Retinal pigment epithelial cell (primary cell): Measurements from ENCODE around the gene FBXO28.

Experiments used
- DNase-seq: peaks from one replicate; pipeline ENCODE4 v3.0.0-alpha.2; 2010; ENCODE audit warnings: low read depth
- H3K4me3 ChIP-seq: 2 replicates; pipeline ENCODE4 v1.5.1; 2011; ENCODE audit warnings: mild to moderate bottlenecking, low read length, control low read depth, moderate library complexity
- TF ChIP-seq, protein P1 (sequence below): conservative IDR thresholded peaks from 2 replicates; pipeline ENCODE4 v1.5.1; 2011; ENCODE audit warnings: low read depth, low read length, control low read depth, inconsistent platforms

FBXO28 gene

DNA sequence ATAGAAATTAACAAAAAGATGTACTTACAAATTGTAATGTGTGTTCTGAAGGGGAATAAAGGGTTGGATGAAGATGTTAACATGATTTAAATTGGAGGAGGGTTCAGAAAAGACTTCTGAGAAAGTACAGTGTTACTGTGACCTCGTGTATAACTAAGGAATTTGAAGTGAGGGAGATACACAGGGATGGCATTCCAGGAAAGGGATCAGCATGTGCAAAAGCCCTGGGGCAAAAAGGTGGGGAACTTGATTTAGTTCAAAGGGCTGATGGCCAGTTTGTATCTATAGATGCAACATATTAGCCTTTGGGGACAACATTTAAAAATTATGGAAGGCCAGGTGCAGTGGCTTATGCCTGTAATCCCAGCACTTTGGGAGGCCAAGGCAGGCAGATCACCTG, 35.8 kb downstream of the FBXO28 start:
- TF ChIP-seq, protein P1, sequence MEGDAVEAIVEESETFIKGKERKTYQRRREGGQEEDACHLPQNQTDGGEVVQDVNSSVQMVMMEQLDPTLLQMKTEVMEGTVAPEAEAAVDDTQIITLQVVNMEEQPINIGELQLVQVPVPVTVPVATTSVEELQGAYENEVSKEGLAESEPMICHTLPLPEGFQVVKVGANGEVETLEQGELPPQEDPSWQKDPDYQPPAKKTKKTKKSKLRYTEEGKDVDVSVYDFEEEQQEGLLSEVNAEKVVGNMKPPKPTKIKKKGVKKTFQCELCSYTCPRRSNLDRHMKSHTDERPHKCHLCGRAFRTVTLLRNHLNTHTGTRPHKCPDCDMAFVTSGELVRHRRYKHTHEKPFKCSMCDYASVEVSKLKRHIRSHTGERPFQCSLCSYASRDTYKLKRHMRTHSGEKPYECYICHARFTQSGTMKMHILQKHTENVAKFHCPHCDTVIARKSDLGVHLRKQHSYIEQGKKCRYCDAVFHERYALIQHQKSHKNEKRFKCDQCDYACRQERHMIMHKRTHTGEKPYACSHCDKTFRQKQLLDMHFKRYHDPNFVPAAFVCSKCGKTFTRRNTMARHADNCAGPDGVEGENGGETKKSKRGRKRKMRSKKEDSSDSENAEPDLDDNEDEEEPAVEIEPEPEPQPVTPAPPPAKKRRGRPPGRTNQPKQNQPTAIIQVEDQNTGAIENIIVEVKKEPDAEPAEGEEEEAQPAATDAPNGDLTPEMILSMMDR = no peak

DNA sequence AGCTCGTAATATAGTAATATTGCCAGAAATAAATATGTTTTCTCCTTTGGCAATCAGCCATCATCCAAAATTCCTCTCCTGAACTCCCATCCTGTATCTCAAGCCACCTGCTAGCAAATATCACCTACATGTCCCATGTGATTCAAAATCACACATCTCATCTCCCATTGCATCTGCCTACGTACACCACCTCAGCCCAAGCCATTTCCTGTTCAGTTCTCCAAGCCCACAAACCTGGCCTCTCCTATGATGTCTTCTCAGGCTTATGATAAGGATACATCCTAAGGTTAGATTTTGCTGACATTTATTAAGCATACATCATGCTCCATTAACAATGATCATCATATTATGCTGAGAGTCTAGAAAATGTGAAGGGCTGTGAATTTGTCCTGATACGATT, 37.2 kb downstream of the FBXO28 start:
- H3K4me3 ChIP-seq = no peak overlapping the region
- DNase-seq = no peak
- TF ChIP-seq, protein P1 = no peak

More for the DNA sequence above, 35.8 kb downstream of the FBXO28 start:
- no peak overlapping the region for H3K4me3 ChIP-seq
- no peak for DNase-seq

DNA sequence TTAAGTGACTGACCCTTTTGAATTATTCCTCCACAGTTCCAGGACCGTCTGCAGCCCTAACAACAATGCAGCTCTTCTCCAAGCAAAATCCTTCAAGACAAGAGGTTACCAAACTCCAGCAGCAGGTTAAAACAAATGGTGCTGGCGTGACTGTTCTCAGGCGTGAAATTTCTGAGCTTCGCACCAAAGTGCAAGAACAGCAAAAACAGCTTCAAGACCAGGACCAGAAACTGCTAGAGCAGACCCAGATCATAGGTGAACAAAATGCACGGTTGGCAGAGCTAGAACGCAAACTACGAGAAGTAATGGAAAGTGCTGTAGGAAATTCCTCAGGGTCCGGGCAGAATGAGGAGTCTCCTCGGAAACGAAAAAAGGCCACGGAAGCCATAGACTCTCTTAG, 43.4 kb downstream of the FBXO28 start:
- no peak overlapping the region for H3K4me3 ChIP-seq
- DNase-seq = no peak
- TF ChIP-seq, protein P1 = no peak

DNA sequence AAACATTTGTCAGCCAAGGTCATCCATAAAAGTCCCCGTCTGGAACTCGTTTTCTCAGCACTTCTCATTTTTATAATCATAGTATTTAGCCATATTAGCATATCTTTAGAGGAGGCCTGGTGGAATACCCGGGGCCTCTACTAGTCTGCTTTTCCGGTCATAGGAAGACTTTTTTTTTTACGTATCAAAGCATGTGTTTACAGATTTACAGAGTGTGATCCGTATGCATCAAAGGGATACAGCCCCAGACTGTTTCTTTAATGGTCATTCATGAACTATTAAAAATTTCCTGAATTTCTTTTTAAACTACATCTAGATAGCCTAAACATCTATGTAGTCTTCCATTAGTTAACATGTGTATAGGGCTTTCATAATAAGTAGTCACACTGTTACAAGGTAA, 45.6 kb downstream of the FBXO28 start:
- no peak overlapping the region for H3K4me3 ChIP-seq
- TF ChIP-seq, protein P1 = no peak
- no peak for DNase-seq

DNA sequence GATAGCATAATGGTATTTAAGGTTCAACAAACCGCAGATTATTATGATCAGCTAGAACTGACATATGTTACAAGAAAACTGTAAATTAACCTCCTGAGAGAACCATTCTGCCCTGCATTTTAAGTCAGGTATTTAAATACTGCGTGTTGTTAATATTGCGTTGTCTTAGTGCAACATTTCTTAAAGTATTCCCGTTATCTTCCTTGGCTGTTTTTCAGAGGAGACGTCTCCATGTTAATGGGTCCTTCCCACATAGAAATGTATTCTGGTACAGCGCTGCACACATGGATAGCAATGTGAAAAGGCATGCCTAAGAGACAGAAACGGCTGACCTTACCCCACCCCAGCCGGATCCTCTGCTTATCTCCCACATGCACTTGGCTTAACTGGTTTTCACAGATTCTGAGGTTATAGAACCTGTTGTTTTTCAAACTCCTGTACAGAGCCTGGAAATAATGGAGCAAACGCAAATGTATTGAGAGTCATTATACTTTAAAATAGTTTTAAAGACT, 46.3 kb downstream of the FBXO28 start:
- DNase-seq = no peak
- TF ChIP-seq, protein P1 = no peak
- no peak overlapping the region for H3K4me3 ChIP-seq

DNA sequence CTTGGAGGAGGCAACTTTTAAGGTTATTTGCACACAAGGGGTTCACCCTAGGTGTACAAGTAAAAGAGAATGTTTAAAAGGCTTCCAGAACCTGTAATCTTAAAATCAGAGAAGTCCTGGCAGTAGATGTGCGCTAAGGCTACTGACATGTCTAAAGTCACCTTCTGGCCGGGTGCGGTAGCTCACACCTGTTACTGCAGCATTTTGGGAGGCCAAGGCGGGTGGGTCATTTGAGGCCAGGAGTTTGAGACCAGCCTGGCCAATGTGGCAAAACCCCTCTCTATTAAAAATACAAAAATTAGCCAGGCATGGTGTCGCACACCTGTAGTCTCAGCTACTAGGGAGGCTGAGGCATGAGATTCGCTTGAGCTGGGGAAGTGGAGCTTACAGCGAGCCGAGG, 48.9 kb downstream of the FBXO28 start:
- DNase-seq = no peak
- H3K4me3 ChIP-seq = no peak overlapping the region
- TF ChIP-seq, protein P1 = no peak

DNA sequence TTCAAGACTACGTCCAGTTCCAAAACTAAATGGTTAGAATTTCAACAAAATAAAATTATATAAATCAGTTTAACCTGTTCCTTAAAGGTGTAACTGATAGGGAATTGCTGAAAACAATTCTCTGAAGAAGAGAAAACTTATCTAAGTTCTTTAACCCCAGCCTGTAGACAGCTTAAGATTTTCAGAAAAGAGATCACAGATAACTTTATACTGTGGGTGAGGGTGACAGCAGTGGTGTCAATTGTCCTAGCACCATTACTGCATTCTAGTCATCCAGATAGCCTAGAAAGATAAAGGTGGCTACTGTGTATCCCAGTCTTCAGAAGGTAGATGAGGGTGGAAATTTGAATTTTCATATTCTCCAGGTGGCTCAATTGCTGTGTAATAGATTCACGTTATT, 49.4 kb downstream of the FBXO28 start:
- TF ChIP-seq, protein P1 = no peak
- H3K4me3 ChIP-seq = no peak overlapping the region
- DNase-seq = no peak
